Rectal smooth muscle tissue (tissue), 1 donor: ENCODE measurements around the gene DPH1.
A peak's percentile ranks its signal among the peaks of the same experiment; 100 is the strongest.
"Not testable (repeated sequence)": the region's sequence is repeated elsewhere in the genome, so short reads cannot be mapped to it uniquely, and the experiment has no call there.

Source experiments
- H3K27ac ChIP-seq: one replicate; pipeline ENCODE4 v1.7.0; 2013; ENCODE audit warnings: low read depth, low read length, inconsistent platforms
- H3K27me3 ChIP-seq: one replicate; pipeline ENCODE4 v1.7.0; 2013; ENCODE audit warnings: low read length; ENCODE audit not compliant: control insufficient read depth, insufficient read depth
- H3K36me3 ChIP-seq: one replicate; pipeline ENCODE4 v1.7.0; 2013; ENCODE audit warnings: low read length; ENCODE audit not compliant: control insufficient read depth, insufficient read depth
- H3K4me1 ChIP-seq: one replicate; pipeline ENCODE4 v1.7.0; 2013; ENCODE audit warnings: low read length; ENCODE audit not compliant: control insufficient read depth, insufficient read depth
- H3K4me3 ChIP-seq: one replicate; pipeline ENCODE4 v1.7.0; 2013; ENCODE audit warnings: low read length
- H3K9ac ChIP-seq: one replicate; pipeline ENCODE4 v1.7.0; 2013; ENCODE audit warnings: low read length

The DPH1 gene

DNA sequence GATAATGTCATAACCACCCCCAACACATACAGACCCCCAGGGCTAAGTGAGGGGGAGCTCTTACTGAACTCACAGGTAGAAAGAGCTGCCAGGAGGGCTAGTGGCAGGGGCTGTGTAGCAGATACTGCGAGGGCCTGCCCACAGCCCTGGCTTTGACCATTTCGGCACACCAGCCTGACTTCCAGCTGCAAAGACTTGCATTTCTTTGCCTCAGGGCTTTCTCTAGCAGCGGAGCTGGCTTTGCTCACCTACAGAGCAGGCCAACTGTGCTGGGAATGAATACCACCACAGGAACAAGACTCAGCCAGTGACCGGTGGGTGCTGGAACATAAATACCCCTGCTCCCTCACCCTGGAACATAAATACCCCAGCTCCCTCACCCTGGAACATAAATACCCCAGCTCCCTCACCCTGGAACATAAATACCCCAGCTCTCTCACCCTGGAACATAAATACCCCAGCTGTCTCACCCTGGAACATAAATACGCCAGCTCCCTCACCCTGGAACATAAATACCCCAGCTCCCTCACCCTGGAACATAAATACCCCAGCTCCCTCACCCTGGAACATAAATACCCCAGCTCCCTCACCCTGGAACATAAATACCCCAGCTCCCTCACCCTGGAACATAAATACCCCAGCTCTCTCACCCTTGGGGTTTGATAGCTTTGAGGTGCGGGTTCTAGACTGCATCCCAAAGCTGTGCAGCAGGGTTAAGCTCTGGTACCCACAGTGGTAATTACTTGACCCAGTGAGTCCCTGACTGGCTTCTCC lies 16.5 kb upstream of the DPH1 start:
- H3K27ac ChIP-seq, H3K9ac ChIP-seq, H3K4me3 ChIP-seq, H3K27me3 ChIP-seq, H3K36me3 ChIP-seq, H3K4me1 ChIP-seq: not testable (repeated sequence)

DNA sequence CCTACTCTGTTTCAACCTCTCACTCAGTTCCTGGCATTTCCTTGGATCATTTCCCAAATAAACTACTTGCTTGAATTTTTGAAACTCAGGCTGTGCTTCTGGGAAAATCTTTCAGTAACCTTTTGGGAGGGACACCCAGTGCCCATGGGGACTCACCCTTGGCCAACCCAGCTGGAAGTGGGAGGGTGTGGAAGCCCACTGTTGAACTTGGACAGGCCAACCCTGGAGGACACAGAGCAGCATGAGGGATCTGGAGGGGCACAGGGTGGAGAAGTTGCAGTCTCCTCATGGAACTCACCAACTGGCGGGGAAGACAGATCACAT lies 16.0 kb upstream of the DPH1 start:
- H3K27me3 ChIP-seq, result peaks cover 10% of the 10 kb centered on the region
- H3K36me3 ChIP-seq, result no peaks in the 10 kb centered on the region
- H3K9ac ChIP-seq, result no peak overlapping the region
- H3K4me3 ChIP-seq, result no peak overlapping the region
- no peak overlapping the region for H3K27ac ChIP-seq
- H3K4me1 ChIP-seq, result peaks cover 2% of the 10 kb centered on the region

DNA sequence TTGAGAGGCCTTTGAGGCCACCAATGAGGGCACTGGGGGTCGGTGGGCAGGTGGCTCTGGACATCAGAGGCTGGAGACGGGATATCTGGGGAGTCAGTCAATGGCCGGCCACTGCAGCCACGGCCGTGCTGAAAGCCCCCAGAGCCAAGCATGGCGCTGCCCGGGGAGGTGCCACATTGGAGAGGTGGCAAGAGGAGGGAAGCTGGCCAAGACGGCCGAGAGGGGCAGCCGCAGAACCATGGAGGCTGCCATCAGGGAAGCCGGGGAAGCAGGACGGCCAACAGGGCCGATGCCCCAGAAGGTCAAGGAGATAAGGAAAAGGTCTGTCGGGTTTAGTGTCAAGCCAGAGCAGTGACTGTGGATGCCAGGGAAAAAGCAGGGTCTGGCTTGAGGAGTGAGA lies 14.6 kb upstream of the DPH1 start:
- H3K4me1 ChIP-seq, result peaks cover 2% of the 10 kb centered on the region
- H3K27ac ChIP-seq, result no peak overlapping the region
- peaks cover 10% of the 10 kb centered on the region for H3K27me3 ChIP-seq
- H3K4me3 ChIP-seq, result no peak overlapping the region
- no peaks in the 10 kb centered on the region for H3K36me3 ChIP-seq
- no peak overlapping the region for H3K9ac ChIP-seq

DNA sequence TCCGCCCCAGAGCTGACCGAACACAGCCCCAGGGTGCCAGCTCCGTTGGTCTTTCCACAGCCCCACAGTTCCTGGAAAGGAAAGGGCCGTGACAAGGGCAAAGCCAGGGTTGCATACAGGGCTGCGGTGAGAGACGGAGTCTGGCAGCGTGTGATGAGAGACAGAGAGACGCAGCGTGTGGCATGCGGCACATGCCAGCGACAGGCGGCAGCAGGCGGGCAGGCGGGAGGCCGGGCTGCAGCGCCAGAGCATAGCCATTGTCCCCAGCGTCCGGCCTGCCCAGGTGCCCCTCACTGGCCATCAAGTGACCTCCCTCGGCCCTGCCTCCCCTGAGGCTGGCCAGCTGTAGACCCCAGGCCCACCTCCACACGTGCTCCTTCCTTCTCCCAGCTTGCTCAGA lies 13.5 kb upstream of the DPH1 start:
- H3K4me3 ChIP-seq, result no peak overlapping the region
- H3K4me1 ChIP-seq, result peaks cover 2% of the 10 kb centered on the region
- no peaks in the 10 kb centered on the region for H3K36me3 ChIP-seq
- H3K9ac ChIP-seq, result no peak overlapping the region
- H3K27me3 ChIP-seq, result peaks cover 10% of the 10 kb centered on the region
- H3K27ac ChIP-seq, result no peak overlapping the region

DNA sequence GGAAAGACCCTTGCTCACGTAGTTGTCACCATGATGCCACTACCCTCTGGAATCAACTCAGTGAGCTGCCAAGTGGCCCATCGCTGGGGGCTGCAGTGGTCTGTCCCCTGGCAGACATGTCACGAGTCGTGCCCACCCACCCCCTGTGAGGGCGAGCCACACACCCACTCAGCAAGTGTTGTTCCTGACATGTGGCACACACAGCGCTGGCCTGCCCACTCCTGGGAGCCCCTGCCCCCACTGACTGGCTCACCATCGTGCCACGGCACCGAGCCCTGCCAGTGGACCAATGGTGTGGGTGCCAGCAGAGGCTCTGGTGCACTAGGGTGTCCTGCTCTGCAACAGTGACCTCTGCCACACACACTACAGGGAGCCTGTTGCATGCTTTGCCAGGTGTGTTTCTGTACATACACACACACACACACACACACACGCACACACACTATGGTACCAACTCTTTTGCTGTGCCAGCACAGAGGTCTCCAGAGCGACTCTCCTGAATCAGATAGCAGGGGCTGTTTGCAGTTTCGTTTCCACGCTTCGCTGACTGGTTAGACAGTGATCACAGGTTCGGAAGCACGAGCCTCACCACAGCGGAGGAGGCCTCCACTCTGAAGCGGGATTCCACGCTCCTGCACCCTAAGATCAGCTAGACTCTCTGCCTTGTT lies 12.5 kb upstream of the DPH1 start:
- peaks cover 10% of the 10 kb centered on the region for H3K27me3 ChIP-seq
- no peak overlapping the region for H3K27ac ChIP-seq
- no peaks in the 10 kb centered on the region for H3K36me3 ChIP-seq
- H3K4me3 ChIP-seq, result no peak overlapping the region
- H3K4me1 ChIP-seq, result no peaks in the 10 kb centered on the region
- no peak overlapping the region for H3K9ac ChIP-seq

DNA sequence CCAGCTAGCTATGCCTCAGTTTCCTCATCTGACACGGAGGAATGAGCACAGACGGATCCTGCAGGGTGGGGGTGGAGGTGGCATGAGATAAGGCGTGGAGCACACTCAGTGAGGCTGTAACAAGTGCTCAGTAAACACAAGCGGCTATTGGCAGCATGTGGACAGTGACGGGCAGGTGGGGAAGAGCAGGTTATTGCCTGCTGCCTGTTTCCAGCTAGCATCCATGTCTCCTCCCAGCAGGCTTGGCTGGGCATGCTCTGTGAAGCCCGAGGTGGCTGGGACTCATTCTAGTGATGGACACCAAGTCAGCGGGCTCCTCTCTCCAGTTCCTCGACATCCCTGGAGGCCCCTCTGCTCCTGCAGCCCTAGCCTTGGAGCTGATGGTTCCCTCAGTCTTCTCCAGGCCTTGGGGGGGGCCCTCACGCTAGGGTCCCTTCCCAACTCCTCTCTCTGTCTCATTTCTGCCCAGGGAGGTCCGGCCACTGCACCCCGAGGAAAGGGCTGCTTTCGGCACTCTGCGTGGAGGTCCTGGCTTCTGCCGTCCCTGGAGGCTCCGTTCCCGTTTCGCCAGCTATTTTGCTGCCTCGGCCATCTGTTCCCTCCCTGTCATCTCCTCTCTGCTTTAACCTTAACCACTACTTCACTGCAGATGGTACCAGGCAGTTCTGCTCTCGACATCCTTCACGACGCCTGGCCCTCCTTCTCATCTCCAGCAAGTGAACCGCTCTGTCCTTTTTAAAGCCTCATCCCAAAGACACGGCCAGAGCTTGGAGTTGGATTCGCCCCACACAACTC lies 11.0 kb upstream of the DPH1 start:
- no peak overlapping the region for H3K4me3 ChIP-seq
- H3K4me1 ChIP-seq, result no peaks in the 10 kb centered on the region
- no peak overlapping the region for H3K27ac ChIP-seq
- peaks cover 10% of the 10 kb centered on the region for H3K27me3 ChIP-seq
- H3K9ac ChIP-seq, result no peak overlapping the region
- H3K36me3 ChIP-seq, result no peaks in the 10 kb centered on the region

DNA sequence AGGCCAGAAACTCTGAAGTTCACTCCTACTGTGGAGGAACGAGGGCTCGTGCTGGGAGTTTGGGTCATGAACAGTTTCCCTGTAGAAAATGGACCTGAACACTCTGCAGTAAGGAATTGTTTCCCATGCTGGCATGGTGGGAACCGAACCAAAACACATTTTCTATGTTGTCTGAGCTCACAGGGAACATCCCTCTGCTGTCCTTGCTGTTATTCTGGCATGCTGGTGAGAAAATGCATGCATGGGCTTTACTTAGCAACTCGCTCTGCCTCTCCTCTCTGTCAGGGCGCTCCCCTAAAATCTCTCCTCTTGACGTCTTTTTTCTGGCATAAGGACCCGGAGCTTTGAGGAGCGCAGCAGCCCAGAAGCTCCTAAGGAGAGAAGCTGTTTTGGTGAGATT lies 10.2 kb upstream of the DPH1 start:
- H3K27me3 ChIP-seq, result peaks cover 10% of the 10 kb centered on the region

DNA sequence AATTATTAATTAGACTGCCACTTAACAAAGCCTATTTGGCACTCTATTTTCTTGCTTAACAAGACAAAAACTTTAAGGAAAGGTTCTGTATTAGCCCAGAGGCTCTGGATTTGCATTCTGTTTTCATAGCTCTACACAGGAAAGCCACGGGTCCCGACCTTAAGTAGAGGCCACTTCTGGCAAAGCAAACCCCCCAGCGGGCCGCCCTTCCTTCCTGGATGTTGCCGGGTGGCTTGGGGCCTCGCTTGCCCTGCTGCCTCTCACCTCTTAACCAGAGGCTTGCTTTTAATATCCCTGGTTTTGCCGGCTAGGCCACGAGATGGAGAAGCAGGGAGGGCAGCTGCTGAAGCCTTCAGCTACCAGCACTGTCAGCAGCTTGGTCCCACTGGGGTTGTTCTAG lies 9.2 kb upstream of the DPH1 start:
- Histone ChIP-seq H3K4me1 (no peaks in the 10 kb centered on the region), H3K36me3 (no peaks in the 10 kb centered on the region), H3K9ac (no peak overlapping the region), H3K27ac (no peak overlapping the region), H3K27me3 (peaks cover 10% of the 10 kb centered on the region), H3K4me3 (no peak overlapping the region)

More for the DNA sequence above, 10.2 kb upstream of the DPH1 start:
- no peak overlapping the region for H3K4me3 ChIP-seq
- no peaks in the 10 kb centered on the region for H3K36me3 ChIP-seq
- H3K9ac ChIP-seq, result no peak overlapping the region
- H3K4me1 ChIP-seq, result no peaks in the 10 kb centered on the region
- no peak overlapping the region for H3K27ac ChIP-seq

DNA sequence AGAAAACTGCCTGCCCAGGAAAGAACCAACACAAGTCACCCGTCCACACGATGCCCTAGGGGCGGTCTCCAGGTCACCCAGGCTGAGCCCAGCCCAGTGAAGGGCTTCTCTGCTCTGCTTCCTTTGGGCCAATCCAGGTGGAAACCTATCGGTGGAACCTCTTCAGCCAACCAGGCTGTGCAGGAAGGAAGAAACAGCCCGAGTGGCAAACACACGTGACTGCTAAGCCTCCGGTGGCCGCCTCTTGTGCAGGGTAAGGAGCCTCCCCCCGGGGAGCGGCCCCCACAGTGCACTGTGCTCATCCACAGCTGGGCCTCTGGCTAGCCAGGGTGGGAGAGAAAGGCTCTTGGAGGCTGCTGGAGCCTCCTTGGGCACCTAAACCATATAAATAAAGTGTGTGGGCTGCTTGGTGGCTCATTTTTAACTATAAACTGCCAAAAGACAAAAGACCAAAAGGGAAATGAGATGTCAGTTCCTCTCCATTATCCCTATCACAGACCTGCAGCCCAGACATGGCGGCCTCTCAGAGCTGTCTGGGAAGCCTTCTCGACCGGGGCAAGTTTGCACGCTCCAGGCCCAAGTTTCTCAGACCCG lies 7.2 kb upstream of the DPH1 start:
- peaks cover 10% of the 10 kb centered on the region for H3K27me3 ChIP-seq
- no peaks in the 10 kb centered on the region for H3K4me1 ChIP-seq
- H3K4me3 ChIP-seq, result no peak overlapping the region
- H3K36me3 ChIP-seq, result no peaks in the 10 kb centered on the region
- H3K27ac ChIP-seq, result no peak overlapping the region
- no peak overlapping the region for H3K9ac ChIP-seq

DNA sequence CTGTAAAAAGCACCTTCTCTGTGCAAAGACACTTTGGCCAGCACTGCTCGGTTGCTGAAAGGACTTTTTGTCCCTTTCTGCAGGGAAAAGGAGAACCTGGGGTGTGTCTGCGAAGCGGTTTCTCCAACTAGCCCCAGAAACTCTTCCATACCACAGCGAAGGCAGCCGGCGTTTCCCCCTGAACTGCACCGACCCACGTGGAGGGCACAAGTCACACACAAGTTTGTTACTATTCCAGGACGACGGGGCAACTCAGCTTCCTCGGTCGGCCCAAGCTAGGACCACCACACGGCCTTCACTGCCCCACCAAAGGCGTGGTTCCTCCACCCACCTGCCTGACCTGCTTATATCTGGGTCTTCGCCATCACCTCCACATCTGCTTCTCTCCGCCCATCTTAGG lies 6.7 kb upstream of the DPH1 start:
- H3K27ac ChIP-seq, result no peak overlapping the region
- no peak overlapping the region for H3K9ac ChIP-seq
- no peaks in the 10 kb centered on the region for H3K36me3 ChIP-seq
- H3K27me3 ChIP-seq, result peaks cover 11% of the 10 kb centered on the region
- H3K4me3 ChIP-seq, result no peak overlapping the region
- H3K4me1 ChIP-seq, result no peaks in the 10 kb centered on the region

DNA sequence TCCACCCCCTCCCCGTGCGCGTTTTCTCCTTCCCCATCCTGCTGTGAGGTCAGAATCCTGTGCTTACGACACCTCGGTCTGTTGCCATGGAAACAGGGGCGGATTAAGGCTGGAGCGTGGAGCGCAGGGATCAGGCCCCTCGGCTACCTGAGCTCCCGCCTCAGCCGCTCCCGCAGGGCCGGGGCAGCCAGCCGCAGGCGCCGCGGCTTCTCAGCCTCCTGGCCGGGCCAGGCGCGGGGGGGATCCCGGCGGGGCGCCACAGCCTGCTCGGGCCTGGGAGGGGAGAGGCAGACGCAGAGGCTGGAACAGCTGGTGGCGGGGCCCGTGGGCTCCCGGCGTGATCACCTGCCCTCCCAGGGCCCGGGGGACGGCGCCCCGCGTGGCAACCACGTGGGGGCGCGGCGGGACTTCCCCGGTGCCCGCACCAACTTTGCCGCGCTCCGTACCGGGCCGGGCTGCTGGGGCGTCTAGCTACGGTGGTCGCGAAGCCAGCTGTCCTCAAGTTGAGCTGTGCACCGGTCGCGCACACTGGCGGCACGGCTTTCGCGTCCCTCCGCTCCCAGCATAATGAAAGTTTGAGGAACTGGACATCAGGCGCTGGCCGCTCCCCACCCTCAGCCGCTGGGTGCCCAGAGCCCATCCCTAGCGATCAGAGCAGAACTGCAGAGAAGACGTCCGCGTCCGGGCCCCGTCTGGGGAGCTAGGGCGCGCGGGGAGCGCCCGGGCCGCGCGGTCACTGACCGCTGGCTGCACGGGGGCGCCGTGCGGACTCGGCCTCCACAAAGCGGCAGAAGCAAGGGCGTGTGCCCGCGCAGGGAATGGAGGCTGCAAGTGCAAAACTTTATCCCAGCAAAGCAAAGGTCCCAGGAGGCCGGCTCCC lies 6.0 kb upstream of the DPH1 start:
- no peaks in the 10 kb centered on the region for H3K36me3 ChIP-seq
- H3K4me1 ChIP-seq, result no peaks in the 10 kb centered on the region
- no peak overlapping the region for H3K27ac ChIP-seq
- H3K4me3 ChIP-seq, result peak overlapping the region; percentile 51
- H3K9ac ChIP-seq, result no peak overlapping the region
- peaks cover 4% of the 10 kb centered on the region for H3K27me3 ChIP-seq
